KOPT-K1 (cell line): ENCODE data around the gene PLTP.
A peak's percentile ranks its signal among the peaks of the same experiment; 100 is the strongest.
"Not testable (repeated sequence)": the region's sequence is repeated elsewhere in the genome, so short reads cannot be mapped to it uniquely, and the experiment has no call there.

Experiments used
- H3K27ac ChIP-seq: fragments of 200-600 bp; sonication (generic); 2 replicates; pipeline ENCODE4 v1.5.1; 2016; ENCODE audit warnings: antibody characterized with exemption, mild to moderate bottlenecking, low read depth, low read length; ENCODE audit not compliant: poor library complexity, severe bottlenecking
- H3K36me3 ChIP-seq: fragments of 200-600 bp; sonication (generic); 2 replicates; pipeline ENCODE4 v1.5.1; 2017; ENCODE audit warnings: antibody characterized with exemption, mild to moderate bottlenecking, low read length, moderate library complexity; ENCODE audit not compliant: insufficient read depth
- H3K9me3 ChIP-seq: fragments of 200-600 bp; sonication (generic); 2 replicates; pipeline ENCODE4 v1.5.1; 2017; ENCODE audit warnings: antibody characterized with exemption, low read length, mild to moderate bottlenecking; ENCODE audit not compliant: insufficient read depth, poor library complexity, severe bottlenecking

PLTP gene

GRCh38 chr20:45934046-45934585 lies 22.2 kb upstream of the PLTP start:
- no peaks in the 10 kb centered on the region for H3K9me3 ChIP-seq
- peaks cover 26% of the 10 kb centered on the region for H3K36me3 ChIP-seq
- peak overlapping the region; percentile 97 for H3K27ac ChIP-seq

- H3K36me3 ChIP-seq = peaks cover 20% of the 10 kb centered on the region
- peak overlapping the region; percentile 97 for H3K27ac ChIP-seq
Observed at GRCh38 chr20:45933266-45934045, 21.5 kb upstream of the PLTP start.

GRCh38 chr20:45931680-45932079 lies 19.7 kb upstream of the PLTP start:
- not testable (repeated sequence) for H3K36me3 ChIP-seq, H3K9me3 ChIP-seq, H3K27ac ChIP-seq

More at GRCh38 chr20:45933266-45934045, 21.5 kb upstream of the PLTP start:
- H3K9me3 ChIP-seq = no peaks in the 10 kb centered on the region

DNA sequence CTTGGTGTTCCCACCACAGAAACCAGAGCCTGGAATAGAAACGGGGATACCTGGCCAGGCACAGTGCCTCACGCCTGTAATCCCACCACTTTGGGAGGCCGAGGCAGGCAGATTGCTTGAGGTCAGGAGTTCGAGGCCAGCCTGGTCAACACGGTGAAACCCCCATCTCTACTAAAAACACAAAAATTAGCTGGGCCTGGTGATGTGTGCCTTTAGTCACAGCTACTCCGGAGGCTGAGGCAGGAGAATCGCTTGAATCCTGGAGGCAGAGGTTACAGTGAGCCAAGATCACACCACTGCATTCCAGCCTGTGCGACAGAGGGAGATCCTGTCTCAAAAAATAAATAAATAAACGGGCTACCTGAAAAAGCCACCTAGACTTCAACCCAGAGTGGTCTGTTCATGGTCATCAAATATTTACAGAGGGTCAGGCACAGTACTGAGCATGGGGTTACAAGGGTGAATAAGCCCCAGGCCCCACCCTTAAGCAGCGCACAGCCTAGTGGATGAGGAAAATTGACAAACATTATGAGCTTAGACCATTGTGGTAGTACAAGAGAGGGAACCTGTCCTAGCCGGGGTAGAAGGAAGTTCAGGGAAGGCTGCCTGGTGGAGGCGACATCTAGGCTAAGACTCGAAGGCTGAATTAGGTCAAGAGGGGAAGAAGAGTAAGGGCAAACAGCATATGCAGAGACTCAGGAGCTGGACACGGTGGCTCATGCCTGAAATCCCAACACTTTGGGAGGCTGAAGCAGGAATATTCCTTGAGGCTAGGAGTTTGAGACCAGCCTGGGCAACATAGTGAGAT lies 15.3 kb upstream of the PLTP start:
- Histone ChIP-seq H3K9me3 (no peaks in the 10 kb centered on the region), H3K27ac (no peak overlapping the region), H3K36me3 (no peaks in the 10 kb centered on the region)

GRCh38 chr20:45926731-45927070 lies 14.7 kb upstream of the PLTP start:
- Histone ChIP-seq H3K36me3 (no peaks in the 10 kb centered on the region), H3K27ac (no peak overlapping the region), H3K9me3 (no peaks in the 10 kb centered on the region)

GRCh38 chr20:45925821-45926506 lies 14.0 kb upstream of the PLTP start:
- Histone ChIP-seq H3K9me3 (no peaks in the 10 kb centered on the region), H3K27ac (no peak overlapping the region), H3K36me3 (no peaks in the 10 kb centered on the region)

DNA sequence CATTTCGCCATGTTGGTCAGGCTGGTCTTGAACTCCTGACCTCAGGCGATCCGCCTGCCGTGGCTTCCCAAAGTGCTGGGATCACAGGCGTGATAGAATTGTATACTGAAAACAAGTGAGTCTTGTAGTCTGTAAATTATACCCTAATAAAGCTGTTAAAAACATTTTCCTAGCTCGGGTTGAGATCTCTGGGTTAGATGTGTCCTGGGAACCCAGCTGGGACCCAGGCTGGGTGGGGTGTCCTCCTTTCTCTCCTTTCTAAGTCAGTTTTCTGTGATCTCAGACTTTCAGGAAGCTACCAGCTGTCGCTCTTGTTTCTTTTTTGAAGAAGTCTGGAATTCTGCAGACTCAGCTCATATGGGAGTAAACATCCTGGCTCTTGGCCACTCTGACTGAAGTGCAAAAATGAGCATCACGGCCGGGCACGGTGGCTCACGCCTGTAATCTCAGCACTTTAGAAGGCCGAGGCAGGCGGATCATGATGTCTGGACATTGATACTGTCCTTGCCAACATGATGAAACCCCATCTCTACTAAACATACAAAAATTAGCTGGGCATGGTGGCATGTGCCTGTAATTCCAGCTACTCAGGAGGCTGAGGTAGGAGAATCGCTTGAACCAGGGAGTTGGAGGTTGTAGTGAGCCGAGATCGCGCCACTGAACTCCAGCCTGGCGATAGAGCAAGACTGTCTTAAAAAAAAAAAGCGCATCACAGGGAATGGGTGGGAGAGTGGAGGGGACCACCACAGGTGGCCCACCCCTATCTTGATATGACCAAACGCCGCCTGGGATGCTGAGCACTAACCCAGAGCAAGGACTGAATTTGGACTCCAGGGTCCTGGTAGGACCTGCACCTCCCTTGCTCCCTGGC lies 12.7 kb upstream of the PLTP start:
- no peaks in the 10 kb centered on the region for H3K36me3 ChIP-seq
- no peaks in the 10 kb centered on the region for H3K9me3 ChIP-seq
- no peak overlapping the region for H3K27ac ChIP-seq

DNA sequence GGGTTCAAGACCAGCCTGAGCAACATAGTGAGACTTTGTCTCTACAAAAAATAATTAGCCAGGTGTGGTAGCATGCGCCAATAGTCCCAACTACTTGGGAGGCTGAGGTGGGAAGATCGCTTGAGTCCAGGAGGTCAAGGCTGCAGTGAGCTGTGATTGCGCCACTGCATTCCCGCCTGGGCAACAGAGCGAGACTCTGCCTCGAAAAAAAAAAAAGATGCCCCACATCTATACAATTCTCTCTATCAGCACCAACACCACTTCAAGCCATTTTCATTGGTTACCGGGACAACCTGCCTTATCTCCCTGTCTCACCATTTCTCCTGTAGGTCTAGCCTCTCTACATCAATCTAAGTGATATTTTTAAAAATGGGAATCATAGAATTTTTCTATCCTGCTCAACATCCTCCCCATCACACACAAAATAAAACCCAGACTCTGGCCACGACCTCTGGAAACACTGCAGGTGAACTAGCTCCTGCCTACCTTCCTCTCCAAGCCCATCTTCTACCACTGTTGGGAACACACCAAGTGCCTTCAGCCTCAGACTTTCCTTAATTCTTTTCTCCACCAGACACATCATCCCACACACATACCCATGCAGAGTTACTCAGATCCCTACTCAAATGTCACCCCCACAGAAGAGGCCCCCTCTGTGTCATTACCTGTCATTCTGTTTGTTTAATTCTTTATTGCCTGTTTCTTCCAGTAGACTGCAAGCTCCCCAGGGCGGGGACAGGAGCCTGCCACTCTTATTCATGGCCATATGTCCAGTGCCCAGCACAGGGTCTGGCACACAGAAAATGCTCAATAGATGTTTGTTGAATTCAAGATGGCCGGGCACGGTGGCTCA lies 9.6 kb upstream of the PLTP start:
- H3K27ac ChIP-seq = no peak overlapping the region
- no peaks in the 10 kb centered on the region for H3K9me3 ChIP-seq
- no peaks in the 10 kb centered on the region for H3K36me3 ChIP-seq

DNA sequence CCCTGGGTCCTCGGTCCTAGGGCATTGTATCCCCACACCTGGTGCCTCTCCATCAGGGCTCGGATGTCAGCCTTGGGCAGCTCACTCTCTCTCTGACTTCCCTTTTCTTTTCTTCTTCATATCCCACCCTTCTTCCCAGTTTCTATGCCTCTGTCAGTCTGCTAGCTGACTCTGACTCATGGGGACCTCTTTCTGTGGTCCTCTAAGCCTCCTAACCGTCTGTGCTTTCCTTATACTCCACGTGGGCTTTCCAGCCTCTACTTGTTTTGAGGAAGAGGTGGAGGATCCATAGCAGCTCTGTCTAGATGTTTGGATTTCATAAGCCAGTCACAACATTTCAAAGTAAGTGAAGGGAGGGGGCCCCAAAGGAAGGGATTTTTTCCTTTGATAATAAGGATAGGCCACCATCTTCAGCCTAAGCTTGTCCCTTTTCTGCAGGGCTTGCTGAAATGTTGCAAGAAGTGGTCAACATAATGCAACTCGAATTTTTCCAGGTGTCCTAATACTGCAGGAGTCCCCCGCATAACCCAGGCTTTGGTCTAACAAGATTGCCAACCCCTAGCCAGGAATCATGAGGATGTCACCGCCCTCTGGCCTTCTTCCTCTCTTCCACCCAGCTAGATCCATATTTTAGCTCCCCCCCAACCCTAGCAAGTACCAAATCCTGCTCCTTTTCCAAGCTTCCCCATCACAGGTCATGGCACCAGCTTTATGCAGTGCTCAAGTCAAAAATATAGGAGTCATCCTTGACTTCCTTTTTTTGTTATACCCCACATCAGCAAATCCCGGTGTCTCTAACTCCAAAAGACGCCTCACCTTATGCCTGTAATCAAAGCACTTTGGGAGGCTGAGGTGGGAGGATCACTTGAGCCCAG lies 8.7 kb upstream of the PLTP start:
- Histone ChIP-seq H3K27ac (no peak overlapping the region), H3K9me3 (no peaks in the 10 kb centered on the region), H3K36me3 (no peaks in the 10 kb centered on the region)

GRCh38 chr20:45919542-45920399 lies 7.8 kb upstream of the PLTP start:
- H3K9me3 ChIP-seq = no peaks in the 10 kb centered on the region
- H3K36me3 ChIP-seq = no peaks in the 10 kb centered on the region
- no peak overlapping the region for H3K27ac ChIP-seq

DNA sequence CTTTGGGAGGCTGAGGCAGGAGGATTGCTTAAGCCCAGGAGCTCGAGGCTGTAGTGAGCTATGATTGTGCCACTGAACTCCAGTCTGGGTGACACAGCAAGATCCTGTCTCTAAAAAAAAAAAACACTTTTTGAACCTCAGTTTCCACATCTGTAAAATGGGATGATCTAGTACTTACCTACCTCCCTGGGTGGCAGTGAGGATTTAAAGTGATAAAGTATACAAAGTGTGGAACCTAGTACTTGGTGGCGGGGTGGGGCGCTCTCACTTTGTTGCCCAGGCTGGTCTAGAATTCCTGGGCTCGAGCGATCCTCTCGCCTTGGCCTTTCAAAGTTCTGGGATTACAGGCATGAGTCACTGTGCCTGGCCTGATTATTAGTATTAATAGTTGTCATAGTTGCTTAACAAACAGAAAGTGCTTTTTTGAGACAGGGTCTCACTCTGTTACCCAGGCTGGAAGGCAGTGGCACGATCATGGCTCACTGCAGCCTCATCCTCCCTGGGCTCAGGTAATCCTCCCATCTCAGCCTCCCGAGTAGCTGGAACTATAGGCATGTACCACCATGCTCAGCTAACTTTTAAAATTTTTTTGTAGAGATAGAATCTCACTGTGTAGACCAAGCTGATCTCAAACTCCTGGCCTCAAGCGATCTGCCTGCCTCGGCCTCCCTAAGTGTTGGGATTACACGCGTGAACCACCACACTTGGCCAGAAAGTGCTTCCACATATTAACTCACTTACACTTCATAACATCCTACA lies 7.0 kb upstream of the PLTP start:
- no peaks in the 10 kb centered on the region for H3K9me3 ChIP-seq
- no peak overlapping the region for H3K27ac ChIP-seq
- no peaks in the 10 kb centered on the region for H3K36me3 ChIP-seq
